Body of pancreas (tissue), 4 donors: ENCODE results near the gene ATP13A2. TPM values are rescaled to one million over a fixed set of nuclear protein-coding genes. Genes with fewer than 3 reads are reported as not detected.

Experiments
- ATAC-seq: fragments of 150-250 bp; one replicate; pipeline ENCODE4 v1.9.1; 2016
- DNase-seq, 4 donors: peaks; one replicate each; pipeline ENCODE4 v3.0.0-alpha.2; 2019
- H3K27ac ChIP-seq, 4 donors: fragments of 200-600 bp; sonication (generic); 1 replicate in 3 of 4; 2 replicates in 1 of 4; pipeline versions ENCODE4 v1.5.1 to v1.6.1; 2016 to 2019; ENCODE audit warnings: mild to moderate bottlenecking in 1 of 4, mixed read lengths in 1 of 4, moderate library complexity in 1 of 4
- H3K27me3 ChIP-seq, 2 donors: fragments of 200-600 bp; sonication (generic); one replicate each; pipeline ENCODE4 v1.6.0; 2016; ENCODE audit warnings: mild to moderate bottlenecking in 1 of 2
- H3K36me3 ChIP-seq, 2 donors: fragments of 200-600 bp; sonication (generic); replicated peaks in 1 of 2; 2 replicates each; pipeline ENCODE4 v1.5.1; 2016; ENCODE audit warnings: low read depth in 2 of 2; ENCODE audit not compliant: insufficient read depth in 1 of 2
- H3K4me1 ChIP-seq: fragments of 200-600 bp; sonication (generic); one replicate; pipeline ENCODE4 v1.6.0; 2016
- H3K4me3 ChIP-seq, 2 donors: fragments of 200-600 bp; sonication (generic); 1 replicate in 1 of 2; 2 replicates in 1 of 2; pipeline ENCODE4 v1.5.1; 2016 to 2019
- H3K9me3 ChIP-seq, 3 donors: fragments of 200-600 bp; sonication (generic); 1 replicate in 2 of 3; 2 replicates in 1 of 3; pipeline ENCODE4 v1.5.1; 2016
- CTCF ChIP-seq, 7 experiments: fragments of 450-650 bp in 4 of 7; fragments of 200-600 bp in 3 of 7; sonication (generic) in 3 of 7; IDR thresholded peaks; one replicate each; pipeline ENCODE4 v1.5.1; 2016 to 2019; ENCODE audit warnings: antibody characterized with exemption in 7 of 7
- POLR2A ChIP-seq, 3 donors: fragments of 450-650 bp; IDR thresholded peaks; one replicate each; pipeline ENCODE4 v1.6.1; 2016; ENCODE audit warnings: antibody characterized with exemption in 3 of 3, mild to moderate bottlenecking in 2 of 3
- WGBS, 2 donors: methylation state at CpG; one replicate each; pipeline ENCODE4 v1.1.5; 2017; 5-methylcytosine and 5-hydroxymethylcytosine counted together
- intact Hi-C: fragments of 100-400 bp; cut with DNase I; formaldehyde crosslinking; loops from one replicate; pipeline ENCODE4 v1.15.1; 2023
- total RNA-seq, 2 donors: library from RNA; depleted of rRNA; stranded (reverse); fragments of >200 nt; gene quantifications; one replicate each; pipeline ENCODE4 v1.1.0, GENCODE V29; 2016

ATP13A2 gene
- total RNA-seq, 2 donors from 2014 or later, result 56.8 to 61.0 TPM

GRCh38 chr1:17017435-17017834 lies 5.7 kb upstream of the ATP13A2 start:
- H3K4me3 ChIP-seq, result no peak overlapping the region
- 93 to 98% methylated on average over 7 of the region's 7 CpGs for WGBS, 2 donors
- H3K4me1 ChIP-seq, result peaks cover 11% of the 10 kb centered on the region
- TF ChIP-seq CTCF (IDR thresholded peaks at IDR 0.05) (no peak), POLR2A (IDR thresholded peaks at IDR 0.05) (no peak)
- DNase-seq (peak in 1 of 4 donors; percentile 6), ATAC-seq (no peak)
- H3K27ac ChIP-seq, result no peak overlapping the region
- H3K9me3 ChIP-seq, result no peaks in the 10 kb centered on the region
- intact Hi-C loops, result no loop called here
- H3K27me3 ChIP-seq, result no peaks in the 10 kb centered on the region
- H3K36me3 ChIP-seq, result peaks cover 16 to 24% of the 10 kb centered on the region in 2 donors

- Histone ChIP-seq H3K27me3 (no peaks in the 10 kb centered on the region), H3K4me3 (no peak overlapping the region), H3K4me1 (peaks cover 16% of the 10 kb centered on the region), H3K9me3 (no peaks in the 10 kb centered on the region), H3K27ac (no peak overlapping the region), H3K36me3 (peaks cover 10 to 13% of the 10 kb centered on the region in 2 donors)
- 68 to 69% methylated on average over 5 of the region's 5 CpGs for WGBS, 2 donors
- intact Hi-C loops, result no loop called here
- TF ChIP-seq CTCF (IDR thresholded peaks at IDR 0.05) (no peak), POLR2A (IDR thresholded peaks at IDR 0.05) (no peak)
- DNase-seq, result no peak
- no peak for ATAC-seq
Observed at GRCh38 chr1:17016317-17016661, 4.6 kb upstream of the ATP13A2 start.

GRCh38 chr1:17014671-17015567 lies 3.2 kb upstream of the ATP13A2 start:
- 77 to 82% methylated on average over 10 of the region's 10 CpGs for WGBS, 2 donors
- no peak for ATAC-seq

GRCh38 chr1:17013491-17014320 lies 2.0 kb upstream of the ATP13A2 start:
- Histone ChIP-seq H3K27me3 (no peaks in the 10 kb centered on the region), H3K4me1 (peaks cover 35% of the 10 kb centered on the region), H3K9me3 (no peaks in the 10 kb centered on the region), H3K36me3 (peaks cover 0 to 2% of the 10 kb centered on the region in 2 donors), H3K4me3 (no peak overlapping the region), H3K27ac (peak overlapping the region in 3 of 4 donors; percentile 35 to 71 (median 67))
- DNase-seq (peak in 1 of 4 donors; percentile 37), ATAC-seq (no peak)
- no peak for TF ChIP-seq CTCF (IDR thresholded peaks at IDR 0.05)
- TF ChIP-seq POLR2A (IDR thresholded peaks at IDR 0.05), result no peak
- intact Hi-C loops, result no loop called here
- 75 to 93% methylated on average over 10 to 13 of the region's 13 CpGs for WGBS, 2 donors

More at GRCh38 chr1:17014671-17015567, 3.2 kb upstream of the ATP13A2 start:
- Histone ChIP-seq H3K4me1 (peaks cover 29% of the 10 kb centered on the region), H3K27ac (no peak overlapping the region), H3K27me3 (no peaks in the 10 kb centered on the region), H3K36me3 (peaks cover 0 to 3% of the 10 kb centered on the region in 2 donors), H3K4me3 (no peak overlapping the region), H3K9me3 (no peaks in the 10 kb centered on the region)
- TF ChIP-seq CTCF (IDR thresholded peaks at IDR 0.05), result no peak
- TF ChIP-seq POLR2A (IDR thresholded peaks at IDR 0.05), result no peak
- intact Hi-C loops, result no loop called here
- peak in 1 of 4 donors; percentile 2 for DNase-seq
